ENCODE measurements around the gene KCNT2. TPM values are rescaled to one million over a fixed set of nuclear protein-coding genes. Genes with fewer than 3 reads are reported as not detected.

KCNT2 gene
- total and polyA plus RNA-seq, 11 donors = 0.15 to 6.9 (median 0.57) TPM

DNA sequence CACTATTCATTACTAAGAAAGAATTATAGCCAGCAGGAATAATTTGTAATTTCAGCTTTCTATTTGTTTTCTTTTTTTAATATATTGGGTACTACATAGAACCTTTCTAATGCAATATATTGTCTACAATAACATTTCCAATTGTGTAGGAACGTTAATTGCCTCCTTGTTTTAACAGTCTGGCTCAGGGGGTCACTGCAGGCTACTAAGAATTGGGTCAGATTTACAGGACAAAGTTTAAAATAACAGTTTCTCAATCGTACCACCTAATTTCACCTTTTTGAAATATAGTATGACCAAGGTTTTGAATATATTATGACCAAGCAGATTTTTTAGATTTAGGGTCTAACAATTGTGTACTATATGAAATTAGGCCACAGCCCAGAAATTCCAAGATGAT is 46.0 kb upstream of the KCNT2 start:
- peak overlapping the region in 10 of 12 donors; percentile 23 to 60 (median 45) for H3K4me3 ChIP-seq
- no peaks in the 10 kb centered on the region for H3K9me3 ChIP-seq
- H3K27me3 ChIP-seq = no peaks in the 10 kb centered on the region
- 55 to 62% (median 58%) methylated on average over 2 of the region's 2 CpGs for WGBS, 4 donors
- peak overlapping the region in 3 of 12 donors; percentile 10 to 63 (median 13) for H3K27ac ChIP-seq
- peaks cover 0 to 24% (median 0%) of the 10 kb centered on the region in 12 donors for H3K4me1 ChIP-seq
- DNase-seq = no peak
- TF ChIP-seq, protein P1, sequence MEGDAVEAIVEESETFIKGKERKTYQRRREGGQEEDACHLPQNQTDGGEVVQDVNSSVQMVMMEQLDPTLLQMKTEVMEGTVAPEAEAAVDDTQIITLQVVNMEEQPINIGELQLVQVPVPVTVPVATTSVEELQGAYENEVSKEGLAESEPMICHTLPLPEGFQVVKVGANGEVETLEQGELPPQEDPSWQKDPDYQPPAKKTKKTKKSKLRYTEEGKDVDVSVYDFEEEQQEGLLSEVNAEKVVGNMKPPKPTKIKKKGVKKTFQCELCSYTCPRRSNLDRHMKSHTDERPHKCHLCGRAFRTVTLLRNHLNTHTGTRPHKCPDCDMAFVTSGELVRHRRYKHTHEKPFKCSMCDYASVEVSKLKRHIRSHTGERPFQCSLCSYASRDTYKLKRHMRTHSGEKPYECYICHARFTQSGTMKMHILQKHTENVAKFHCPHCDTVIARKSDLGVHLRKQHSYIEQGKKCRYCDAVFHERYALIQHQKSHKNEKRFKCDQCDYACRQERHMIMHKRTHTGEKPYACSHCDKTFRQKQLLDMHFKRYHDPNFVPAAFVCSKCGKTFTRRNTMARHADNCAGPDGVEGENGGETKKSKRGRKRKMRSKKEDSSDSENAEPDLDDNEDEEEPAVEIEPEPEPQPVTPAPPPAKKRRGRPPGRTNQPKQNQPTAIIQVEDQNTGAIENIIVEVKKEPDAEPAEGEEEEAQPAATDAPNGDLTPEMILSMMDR (IDR thresholded peaks at IDR 0.05) = no peak
- no peak for TF ChIP-seq POLR2A (IDR thresholded peaks at IDR 0.05)
- no peak for ATAC-seq
- intact Hi-C loops (cut with DNase I) = loop anchor here in 6 of 10 donors (5.0 to 10.0 kb wide), 5 partner anchors 289 to 499 kb away; no protein-coding TSS in a partner anchor
- no peaks in the 10 kb centered on the region for H3K36me3 ChIP-seq

DNA sequence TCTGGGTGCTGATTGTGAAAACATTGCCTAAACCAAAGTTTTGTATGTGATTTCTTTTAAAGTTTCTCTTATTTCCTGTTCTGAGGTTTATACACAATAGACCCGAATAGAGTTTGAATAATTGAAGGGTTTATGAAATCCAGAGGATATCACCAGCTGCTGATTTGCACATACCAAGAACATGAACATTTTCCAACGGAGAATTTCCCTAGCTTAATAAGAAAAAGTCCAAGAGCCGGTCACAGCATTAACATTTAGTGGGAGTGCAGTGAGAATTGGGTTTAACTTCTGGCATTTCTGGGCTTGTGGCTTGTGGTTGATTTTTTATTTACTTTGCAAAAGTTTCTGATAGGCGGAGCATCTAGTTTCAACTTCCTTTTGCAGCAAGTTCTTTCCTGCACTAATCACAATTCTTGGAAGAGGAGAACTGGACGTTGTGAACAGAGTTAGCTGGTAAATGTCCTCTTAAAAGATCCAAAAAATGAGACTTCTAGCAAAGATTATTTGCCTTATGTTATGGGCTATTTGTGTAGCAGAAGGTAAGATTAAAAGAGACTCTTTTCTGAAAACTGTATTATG is 43.5 kb upstream of the KCNT2 start, which contains the start of gene CFH:
Gene CFH (plus strand): TSS at position 407 of the 579 bp plus-strand sequence. CDS start 75 bp downstream, at position 482.
- intact Hi-C loops (cut with DNase I) = loop anchor here in 6 of 10 donors (5.0 to 10.0 kb wide), 5 partner anchors 287 to 497 kb away; no protein-coding TSS in a partner anchor
- DNase-seq = peak in 1 of 5 donors; percentile 7
- peak within 1 kb of the TSS in 9 of 12 donors; percentile 5 to 67 (median 50) for H3K27ac ChIP-seq

DNA sequence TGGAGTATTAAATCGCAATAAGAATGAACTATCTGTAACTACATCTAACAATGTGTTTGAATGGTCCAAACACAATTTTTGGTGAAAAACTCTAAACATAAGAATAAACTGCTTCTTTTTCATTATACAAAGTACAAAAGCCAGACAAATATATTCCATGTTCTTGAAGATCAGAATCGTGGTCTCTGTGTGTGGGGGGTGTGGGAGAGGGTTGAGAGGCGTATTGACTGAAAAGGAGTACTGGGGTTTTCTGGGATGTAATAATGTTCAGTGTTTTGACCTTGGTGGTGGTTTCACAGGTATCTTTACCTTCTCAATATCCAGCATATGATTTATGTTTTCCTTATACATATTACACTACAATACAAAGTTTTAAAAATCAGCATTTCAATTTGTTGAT is 42.8 kb upstream of the KCNT2 start:
- WGBS, 4 donors = 79 to 81% (median 80%) methylated on average over 3 of the region's 3 CpGs
- no peak for DNase-seq
- Histone ChIP-seq H3K27ac (peak overlapping the region in 6 of 12 donors; percentile 33 to 67 (median 56)), H3K36me3 (no peaks in the 10 kb centered on the region), H3K9me3 (no peaks in the 10 kb centered on the region), H3K27me3 (no peaks in the 10 kb centered on the region), H3K4me3 (peak overlapping the region in 3 of 12 donors; percentile 50 to 60 (median 54)), H3K4me1 (peaks cover 0 to 17% (median 0%) of the 10 kb centered on the region in 12 donors)
- TF ChIP-seq, protein P1 (IDR thresholded peaks at IDR 0.05) = no peak
- TF ChIP-seq POLR2A (IDR thresholded peaks at IDR 0.05) = no peak
- intact Hi-C loops (cut with DNase I) = loop anchor here in 6 of 10 donors (5.0 to 10.0 kb wide), 5 partner anchors 286 to 496 kb away; no protein-coding TSS in a partner anchor
- ATAC-seq = no peak

More for the DNA sequence above, 43.5 kb upstream of the KCNT2 start, which contains the start of gene CFH:
- TF ChIP-seq, protein P1 (IDR thresholded peaks at IDR 0.05) = no peak
- TF ChIP-seq POLR2A (IDR thresholded peaks at IDR 0.05) = peak in 1 of 2 donors; percentile 17
- H3K9me3 ChIP-seq = no peaks in the 10 kb centered on the region
- no peaks in the 10 kb centered on the region for H3K27me3 ChIP-seq
- ATAC-seq = peak; percentile 51 to 77 (median 66)
- no peaks in the 10 kb centered on the region for H3K36me3 ChIP-seq
- peaks cover 0 to 17% (median 0%) of the 10 kb centered on the region in 12 donors for H3K4me1 ChIP-seq
- H3K4me3 ChIP-seq = peak within 1 kb of the TSS in 11 of 12 donors; percentile 5 to 60 (median 44)
- 29 to 42% (median 36%) methylated on average over 5 of the region's 5 CpGs for WGBS, 4 donors

- WGBS, 4 donors = 80 to 89% (median 85%) methylated on average over 12 of the region's 12 CpGs
- H3K27ac ChIP-seq = no peak overlapping the region
- intact Hi-C loops (cut with DNase I) = loop anchor here in 6 of 10 donors (5.0 to 10.0 kb wide), 5 partner anchors 286 to 496 kb away; no protein-coding TSS in a partner anchor
- no peaks in the 10 kb centered on the region for H3K9me3 ChIP-seq
- ATAC-seq (no peak), DNase-seq (no peak)
- TF ChIP-seq, protein P1 (IDR thresholded peaks at IDR 0.05) = no peak
- TF ChIP-seq POLR2A (IDR thresholded peaks at IDR 0.05) = no peak
- H3K36me3 ChIP-seq = no peaks in the 10 kb centered on the region
- peaks cover 0 to 17% (median 0%) of the 10 kb centered on the region in 12 donors for H3K4me1 ChIP-seq
- no peaks in the 10 kb centered on the region for H3K27me3 ChIP-seq
- H3K4me3 ChIP-seq = no peak overlapping the region
Measured at GRCh38 chr1:196650403-196650802, 42.2 kb upstream of the KCNT2 start.

Measured in heart left ventricle (tissue), 16 donors.